ENCODE data around the gene KCNJ14.
"Not testable (repeated sequence)": the region's sequence is repeated elsewhere in the genome, so short reads cannot be mapped to it uniquely, and the experiment has no call there.

GRCh38 chr19:48486706-48487105, 31.3 kb downstream of the KCNJ14 start:
- not testable (repeated sequence) for TF ChIP-seq CTCF (IDR thresholded peaks at IDR 0.05; ENCODE audit: extremely low read depth in 1 of 2, insufficient read depth in 1 of 2, low read depth in 1 of 2, low read length in 2 of 2); POLR2A (IDR thresholded peaks at IDR 0.05; ENCODE audit: low read depth, low read length); EZH2 (IDR thresholded peaks at IDR 0.05; ENCODE audit: borderline replicate concordance, low read depth, low read length, severe bottlenecking)
